NCI-H2107 treated with DMSO at 0.1 percent for 48 hours (cell line): Measurements from ENCODE around the gene NUP37.

Source experiments
- DNase-seq: peaks from one replicate; lab custom pipeline; 2025; ENCODE audit not compliant: unreplicated experiment; lab: John Stamatoyannopoulos, UW

The NUP37 gene

GRCh38 chr12:102033991-102034745 is 85.7 kb downstream of the NUP37 start:
- DNase-seq: no peak

GRCh38 chr12:102031852-102032251 is 88.1 kb downstream of the NUP37 start:
- DNase-seq: no peak

- no peak for DNase-seq
These were observed 90.8 kb downstream of the NUP37 start for GRCh38 chr12:102029141-102029540.

GRCh38 chr12:102026728-102027127 is 93.2 kb downstream of the NUP37 start:
- DNase-seq: no peak

GRCh38 chr12:102024765-102025164 is 95.1 kb downstream of the NUP37 start:
- no peak for DNase-seq

- DNase-seq: no peak
These were observed 96.5 kb downstream of the NUP37 start for GRCh38 chr12:102023343-102023930.
